NCI-H2227 (cell line): Measurements from ENCODE around the gene DSP.

Source experiments
- DNase-seq: peaks from one replicate; lab custom pipeline; 2025; ENCODE audit not compliant: unreplicated experiment; lab: John Stamatoyannopoulos, UW

DSP gene

GRCh38 chr6:7559196-7559595 is 17.7 kb downstream of the DSP start:
- no peak for DNase-seq

DNA sequence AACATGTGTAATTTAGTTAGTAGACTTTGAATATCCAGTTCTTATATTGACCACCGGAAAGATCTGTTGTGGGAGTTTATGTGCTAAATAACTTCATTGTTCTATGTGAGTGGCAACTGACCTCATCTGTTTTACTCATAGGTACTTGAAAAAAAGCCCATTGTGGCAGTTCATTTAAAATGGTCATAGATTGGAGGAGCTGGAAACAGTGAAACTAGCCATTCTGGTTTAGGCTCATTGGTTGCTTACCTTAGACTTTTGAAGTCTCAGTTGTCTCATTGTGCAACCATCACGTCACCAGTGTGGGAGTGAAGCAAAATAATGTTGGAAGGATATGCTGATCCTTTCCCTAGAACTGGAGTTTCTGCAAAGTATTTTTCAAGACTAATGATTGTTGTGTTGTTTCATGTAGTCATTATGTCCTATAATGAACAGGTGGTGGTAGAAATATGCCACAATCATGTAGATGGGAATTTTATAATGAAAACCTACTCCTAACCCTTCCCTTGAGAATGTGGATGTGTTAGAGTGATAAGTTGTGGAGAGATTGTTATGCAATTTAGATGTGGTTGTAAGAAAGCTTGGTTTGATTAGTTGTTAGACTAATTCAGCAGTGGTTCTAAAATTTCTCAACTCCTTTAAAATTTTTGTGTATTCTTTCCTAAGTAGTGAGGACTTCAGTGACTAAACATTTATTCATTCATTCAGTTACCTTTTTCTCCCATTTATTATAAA is 18.3 kb downstream of the DSP start:
- no peak for DNase-seq

- DNase-seq: no peak
These were observed 19.9 kb downstream of the DSP start for GRCh38 chr6:7561153-7561964.

- no peak for DNase-seq
These were observed 21.3 kb downstream of the DSP start for GRCh38 chr6:7562769-7563168.

- DNase-seq: no peak
These were observed 24.6 kb downstream of the DSP start for GRCh38 chr6:7566107-7566506.

DNA sequence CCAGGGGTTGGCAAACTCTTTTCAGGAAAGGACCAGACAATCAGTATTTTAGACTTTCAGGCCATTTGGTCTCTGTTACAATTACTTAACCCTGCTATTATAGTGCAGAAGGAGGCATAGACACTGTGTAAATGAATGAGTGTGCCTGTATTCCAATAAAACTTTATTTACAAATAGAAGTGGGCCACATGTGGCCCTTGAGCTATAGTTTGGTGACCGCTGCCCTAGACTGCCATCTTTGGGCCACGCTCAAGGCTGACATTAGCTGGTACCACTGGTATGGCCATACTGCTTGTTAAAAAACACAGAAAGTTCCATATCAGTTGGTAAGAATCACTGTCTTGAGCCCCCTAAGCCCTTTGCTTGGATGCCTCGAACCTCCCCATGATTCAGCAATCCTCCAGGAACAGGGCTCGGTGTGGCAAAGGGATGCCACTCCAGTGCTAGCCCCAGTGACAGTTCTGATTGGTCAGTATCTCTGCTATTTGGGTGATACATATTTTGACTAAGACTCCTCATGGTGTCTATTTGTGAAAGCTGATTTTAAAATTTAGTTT is 25.2 kb downstream of the DSP start:
- no peak for DNase-seq

- DNase-seq: no peak
These were observed 26.6 kb downstream of the DSP start for GRCh38 chr6:7568021-7568420.

DNA sequence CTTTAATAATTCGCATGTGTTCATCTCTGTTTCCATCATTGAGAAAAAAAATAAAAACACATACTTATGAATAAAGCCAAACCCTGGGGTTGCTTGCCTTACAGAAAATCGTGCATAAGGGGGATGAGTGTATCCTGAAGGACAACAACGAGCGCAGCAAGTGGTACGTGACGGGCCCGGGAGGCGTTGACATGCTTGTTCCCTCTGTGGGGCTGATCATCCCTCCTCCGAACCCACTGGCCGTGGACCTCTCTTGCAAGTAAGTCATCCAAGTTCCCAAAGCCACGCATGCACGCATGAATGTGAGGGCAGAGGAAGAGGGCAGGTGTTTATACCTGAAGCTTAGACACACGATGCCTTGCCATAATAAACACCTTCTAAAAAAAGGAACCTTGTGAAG is 27.6 kb downstream of the DSP start:
- DNase-seq: no peak

DNA sequence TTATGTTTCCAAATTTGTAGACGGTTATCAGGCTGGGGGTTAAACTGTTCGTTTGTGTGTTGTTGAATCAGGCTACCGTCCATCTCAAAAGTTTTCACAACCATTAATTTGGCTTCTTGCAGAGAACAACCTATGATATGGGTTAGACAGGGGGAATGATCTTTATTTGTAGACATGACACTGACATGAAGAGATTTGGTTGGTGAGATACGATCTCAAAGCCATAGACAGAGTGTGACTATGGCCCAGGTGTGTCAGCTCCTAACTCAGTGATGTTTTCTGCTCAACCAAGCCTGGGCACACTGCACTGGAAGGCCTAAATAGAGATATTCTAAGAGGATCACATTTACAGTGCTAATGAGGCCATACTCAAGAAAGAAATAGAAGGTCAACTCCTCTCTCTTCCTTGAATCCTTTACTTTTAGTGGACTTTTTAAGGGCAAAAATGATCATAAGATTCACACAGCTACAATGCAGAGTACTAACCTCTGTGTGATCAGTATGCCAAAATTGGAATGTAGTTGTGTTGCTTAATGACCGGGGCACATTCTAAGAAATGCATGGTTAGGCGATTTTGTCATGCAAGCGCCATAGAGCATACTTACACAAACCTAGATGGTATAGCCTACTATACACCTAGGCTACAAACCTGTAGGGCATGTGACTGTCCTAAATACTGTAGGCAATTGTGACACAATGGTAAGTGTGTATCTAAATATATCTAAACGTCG is 30.9 kb downstream of the DSP start:
- no peak for DNase-seq

GRCh38 chr6:7574500-7574899 is 33.0 kb downstream of the DSP start:
- DNase-seq: no peak

- DNase-seq: no peak
These were observed 37.0 kb downstream of the DSP start for GRCh38 chr6:7578516-7578915.

GRCh38 chr6:7578931-7579330 is 37.5 kb downstream of the DSP start:
- no peak for DNase-seq

DNA sequence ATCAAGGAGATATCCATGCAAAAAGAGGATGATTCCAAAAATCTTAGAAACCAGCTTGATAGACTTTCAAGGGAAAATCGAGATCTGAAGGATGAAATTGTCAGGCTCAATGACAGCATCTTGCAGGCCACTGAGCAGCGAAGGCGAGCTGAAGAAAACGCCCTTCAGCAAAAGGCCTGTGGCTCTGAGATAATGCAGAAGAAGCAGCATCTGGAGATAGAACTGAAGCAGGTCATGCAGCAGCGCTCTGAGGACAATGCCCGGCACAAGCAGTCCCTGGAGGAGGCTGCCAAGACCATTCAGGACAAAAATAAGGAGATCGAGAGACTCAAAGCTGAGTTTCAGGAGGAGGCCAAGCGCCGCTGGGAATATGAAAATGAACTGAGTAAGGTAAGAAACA is 38.4 kb downstream of the DSP start:
- DNase-seq: no peak

DNA sequence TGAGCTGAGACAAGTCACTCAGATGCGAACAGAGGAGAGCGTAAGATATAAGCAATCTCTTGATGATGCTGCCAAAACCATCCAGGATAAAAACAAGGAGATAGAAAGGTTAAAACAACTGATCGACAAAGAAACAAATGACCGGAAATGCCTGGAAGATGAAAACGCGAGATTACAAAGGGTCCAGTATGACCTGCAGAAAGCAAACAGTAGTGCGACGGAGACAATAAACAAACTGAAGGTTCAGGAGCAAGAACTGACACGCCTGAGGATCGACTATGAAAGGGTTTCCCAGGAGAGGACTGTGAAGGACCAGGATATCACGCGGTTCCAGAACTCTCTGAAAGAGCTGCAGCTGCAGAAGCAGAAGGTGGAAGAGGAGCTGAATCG is 39.1 kb downstream of the DSP start:
- DNase-seq: no peak

DNA sequence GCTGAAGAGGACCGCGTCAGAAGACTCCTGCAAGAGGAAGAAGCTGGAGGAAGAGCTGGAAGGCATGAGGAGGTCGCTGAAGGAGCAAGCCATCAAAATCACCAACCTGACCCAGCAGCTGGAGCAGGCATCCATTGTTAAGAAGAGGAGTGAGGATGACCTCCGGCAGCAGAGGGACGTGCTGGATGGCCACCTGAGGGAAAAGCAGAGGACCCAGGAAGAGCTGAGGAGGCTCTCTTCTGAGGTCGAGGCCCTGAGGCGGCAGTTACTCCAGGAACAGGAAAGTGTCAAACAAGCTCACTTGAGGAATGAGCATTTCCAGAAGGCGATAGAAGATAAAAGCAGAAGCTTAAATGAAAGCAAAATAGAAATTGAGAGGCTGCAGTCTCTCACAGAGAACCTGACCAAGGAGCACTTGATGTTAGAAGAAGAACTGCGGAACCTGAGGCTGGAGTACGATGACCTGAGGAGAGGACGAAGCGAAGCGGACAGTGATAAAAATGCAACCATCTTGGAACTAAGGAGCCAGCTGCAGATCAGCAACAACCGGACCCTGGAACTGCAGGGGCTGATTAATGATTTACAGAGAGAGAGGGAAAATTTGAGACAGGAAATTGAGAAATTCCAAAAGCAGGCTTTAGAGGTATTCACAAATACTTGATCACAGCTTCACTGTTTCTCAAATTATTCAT is 39.6 kb downstream of the DSP start:
- no peak for DNase-seq

GRCh38 chr6:7585287-7585930 is 43.9 kb downstream of the DSP start:
- no peak for DNase-seq

DNA sequence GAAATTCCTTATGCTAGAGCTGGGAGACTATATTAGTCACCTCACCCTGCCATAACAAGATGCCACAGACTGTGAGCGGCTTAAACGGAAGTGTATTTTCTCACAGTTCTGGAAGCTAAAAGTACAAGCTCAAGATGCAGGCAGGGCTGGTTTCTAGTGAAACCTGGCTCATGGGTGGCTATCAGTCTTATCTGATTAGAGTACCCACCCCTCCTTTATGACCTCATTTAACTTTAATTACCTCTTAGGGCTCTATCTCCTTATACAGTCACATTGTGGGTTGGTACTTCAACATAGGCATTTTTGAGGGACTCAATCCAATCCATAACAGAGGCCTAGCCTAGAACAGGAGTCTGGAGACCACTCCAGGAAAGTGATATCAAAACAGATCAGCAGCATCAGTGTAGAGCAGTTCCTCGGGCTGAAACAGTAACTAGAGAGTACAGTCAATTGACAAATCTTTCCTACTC is 46.2 kb downstream of the DSP start:
- DNase-seq: no peak

- no peak for DNase-seq
These were observed 47.0 kb downstream of the DSP start for GRCh38 chr6:7588506-7588905.

- DNase-seq: no peak
These were observed 47.8 kb downstream of the DSP start for GRCh38 chr6:7589221-7589620.
